ENCODE measurements around the gene SLIT3. TPM values are rescaled to one million over a fixed set of nuclear protein-coding genes. Genes with fewer than 3 reads are reported as not detected.

Gene SLIT3
- total RNA-seq: 10 to 100 TPM; 41.1 to 86.6 (median 62.7) TPM

- WGBS: 2% methylated on average over 13 of the region's 101 CpGs
- intact Hi-C loops (cut with DNase I): loop anchor here (5.0 to 10.0 kb wide), 3 partner anchors 284 to 618 kb away; partner anchors contain the start of gene SPDL1
- Histone ChIP-seq H3K4me3 (peak within 1 kb of the TSS; percentile 74 to 87 (median 78)), H3K36me3 (no peaks in the 10 kb centered on the region), H3K27me3 (peaks cover 0 to 19% (median 0%) of the 10 kb centered on the region in 4 donors), H3K27ac (replicated peaks in 1 of 4) (peak within 1 kb of the TSS; percentile 84 to 92 (median 88)), H3K4me1 (peaks cover 14 to 69% (median 61%) of the 10 kb centered on the region in 4 donors), H3K9me3 (no peaks in the 10 kb centered on the region)
- TF ChIP-seq POLR2AphosphoS5 (IDR thresholded peaks at IDR 0.05) (peak; percentile 19 to 61), EP300 (IDR thresholded peaks at IDR 0.05) (no peak), POLR2A (IDR thresholded peaks at IDR 0.05; ENCODE audit: low read depth) (no peak), CTCF (IDR thresholded peaks at IDR 0.05) (peak in 1 of 3 experiments; percentile 22)
- DNase-seq (ENCODE audit: extremely low spot score): peak; percentile 95
Observed at GRCh38 chr5:169300468-169301385, at the start of gene SLIT3. TSS of gene SLIT3 (minus strand) at chr5:169301139. CDS start at chr5:169300709, 430 bp downstream.

- 55% methylated on average over 1 of the region's 1 CpG for WGBS
- intact Hi-C loops (cut with DNase I): no loop called here
Observed at GRCh38 chr5:169350016-169350415, 49.1 kb upstream of the SLIT3 start.

GRCh38 chr5:169347786-169348185 lies 46.8 kb upstream of the SLIT3 start:
- intact Hi-C loops (cut with DNase I): no loop called here
- no peak for DNase-seq (ENCODE audit: extremely low spot score)
- peaks cover 0 to 11% (median 8%) of the 10 kb centered on the region in 4 donors for H3K4me1 ChIP-seq
- H3K9me3 ChIP-seq: no peaks in the 10 kb centered on the region
- WGBS: 57% methylated on average over 2 of the region's 2 CpGs
- H3K27me3 ChIP-seq: no peaks in the 10 kb centered on the region
- TF ChIP-seq CTCF (IDR thresholded peaks at IDR 0.05): no peak
- TF ChIP-seq POLR2A (IDR thresholded peaks at IDR 0.05; ENCODE audit: low read depth): no peak
- no peak for TF ChIP-seq EP300 (IDR thresholded peaks at IDR 0.05)
- no peak for TF ChIP-seq POLR2AphosphoS5 (IDR thresholded peaks at IDR 0.05)
- H3K4me3 ChIP-seq: no peak overlapping the region
- no peaks in the 10 kb centered on the region for H3K36me3 ChIP-seq
- peak overlapping the region in 2 of 4 donors; percentile 13 to 43 for H3K27ac ChIP-seq (replicated peaks in 1 of 4)

More at GRCh38 chr5:169350016-169350415, 49.1 kb upstream of the SLIT3 start:
- H3K4me1 ChIP-seq: peaks cover 0 to 11% (median 8%) of the 10 kb centered on the region in 4 donors
- TF ChIP-seq EP300 (IDR thresholded peaks at IDR 0.05) (no peak), POLR2AphosphoS5 (IDR thresholded peaks at IDR 0.05) (no peak), CTCF (IDR thresholded peaks at IDR 0.05) (no peak), POLR2A (IDR thresholded peaks at IDR 0.05; ENCODE audit: low read depth) (no peak)
- H3K27ac ChIP-seq (replicated peaks in 1 of 4): no peak overlapping the region
- H3K9me3 ChIP-seq: no peaks in the 10 kb centered on the region
- H3K4me3 ChIP-seq: no peak overlapping the region
- no peaks in the 10 kb centered on the region for H3K36me3 ChIP-seq
- no peak for DNase-seq (ENCODE audit: extremely low spot score)
- no peaks in the 10 kb centered on the region for H3K27me3 ChIP-seq

GRCh38 chr5:169344629-169345028 lies 43.7 kb upstream of the SLIT3 start:
- Histone ChIP-seq H3K27me3 (no peaks in the 10 kb centered on the region), H3K9me3 (no peaks in the 10 kb centered on the region), H3K4me1 (no peaks in the 10 kb centered on the region), H3K27ac (replicated peaks in 1 of 4) (no peak overlapping the region), H3K36me3 (no peaks in the 10 kb centered on the region), H3K4me3 (no peak overlapping the region)
- TF ChIP-seq CTCF (IDR thresholded peaks at IDR 0.05): no peak
- no peak for TF ChIP-seq POLR2A (IDR thresholded peaks at IDR 0.05; ENCODE audit: low read depth)
- intact Hi-C loops (cut with DNase I): no loop called here
- 65% methylated on average over 3 of the region's 3 CpGs for WGBS
- DNase-seq (ENCODE audit: extremely low spot score): no peak

Measured in esophagus muscularis mucosa (tissue), 4 donors.